Osteoblast (primary cell): Measurements from ENCODE around the gene TAPT1. TPM values are rescaled to one million over a fixed set of nuclear protein-coding genes. Genes with fewer than 3 reads are reported as not detected.

Experiments used
- DNase-seq: peaks from one replicate; pipeline ENCODE4 v3.0.0; 2011; ENCODE audit warnings: low spot score, mixed read lengths; ENCODE audit not compliant: insufficient read length; ENCODE audit errors: missing footprints
- H2AFZ ChIP-seq: 2 replicates; pipeline ENCODE4 v1.6.0; 2011; ENCODE audit warnings: mild to moderate bottlenecking, low read length
- H3K27ac ChIP-seq: 2 replicates; pipeline ENCODE4 v1.5.1; 2011; ENCODE audit warnings: mild to moderate bottlenecking, low read depth, low read length, moderate library complexity
- H3K27me3 ChIP-seq: 2 replicates; pipeline ENCODE4 v1.6.0; 2012; ENCODE audit warnings: mild to moderate bottlenecking, control low read depth, inconsistent platforms, low read length, moderate library complexity; ENCODE audit not compliant: insufficient read depth
- H3K36me3 ChIP-seq: 2 replicates; pipeline ENCODE4 v1.5.1; 2011; ENCODE audit warnings: mild to moderate bottlenecking, low read length, control low read depth, moderate library complexity; ENCODE audit not compliant: insufficient read depth
- H3K4me1 ChIP-seq: 2 replicates; pipeline ENCODE4 v1.5.1; 2011; ENCODE audit warnings: mild to moderate bottlenecking, low read length, control low read depth, moderate library complexity; ENCODE audit not compliant: insufficient read depth
- H3K4me2 ChIP-seq: 2 replicates; pipeline ENCODE4 v1.6.0; 2011; ENCODE audit warnings: mild to moderate bottlenecking, low read length; ENCODE audit not compliant: insufficient read depth
- H3K4me3 ChIP-seq: fragments of 200-600 bp; sonication (generic); 3 replicates; pipeline ENCODE4 v1.5.1; 2012; ENCODE audit warnings: mild to moderate bottlenecking, low read length, inconsistent platforms; ENCODE audit not compliant: insufficient read depth
- H3K79me2 ChIP-seq: 2 replicates; pipeline ENCODE4 v1.6.0; 2012; ENCODE audit warnings: mild to moderate bottlenecking, low read length, control low read depth, inconsistent platforms; ENCODE audit not compliant: insufficient read depth
- H3K9me3 ChIP-seq: 2 replicates; pipeline ENCODE4 v1.5.1; 2011; ENCODE audit warnings: low read depth, low read length, control low read depth
- H4K20me1 ChIP-seq: 2 replicates; pipeline ENCODE4 v1.6.0; 2012; ENCODE audit warnings: mild to moderate bottlenecking, low read length, control low read depth; ENCODE audit not compliant: insufficient read depth
- CTCF ChIP-seq: IDR thresholded peaks from 2 replicates; pipeline ENCODE4 v1.5.1; 2011; ENCODE audit warnings: mild to moderate bottlenecking, low read depth, low read length, moderate library complexity; ENCODE audit errors: extremely low read depth
- total RNA-seq: library from RNA; depleted of rRNA; stranded (reverse); fragments of >200 nt; gene quantifications from 2 replicates; pipeline ENCODE4 v1.2.3, GENCODE V29; 2012

TAPT1 gene
- total RNA-seq, 1 donor, result 19.5 TPM

GRCh38 chr4:16140231-16140878 is 85.9 kb downstream of the TAPT1 start:
- DNase-seq, result no peak
- no peak overlapping the region for H2AFZ ChIP-seq
- H3K36me3 ChIP-seq, result no peaks in the 10 kb centered on the region
- peaks cover 39% of the 10 kb centered on the region for H3K27me3 ChIP-seq
- H4K20me1 ChIP-seq, result no peaks in the 10 kb centered on the region
- H3K79me2 ChIP-seq, result no peaks in the 10 kb centered on the region
- peak overlapping the region; percentile 10 for H3K4me2 ChIP-seq
- no peaks in the 10 kb centered on the region for H3K9me3 ChIP-seq
- H3K4me1 ChIP-seq, result peaks cover 13% of the 10 kb centered on the region
- no peak overlapping the region for H3K4me3 ChIP-seq
- no peak for TF ChIP-seq CTCF
- no peak overlapping the region for H3K27ac ChIP-seq

- H3K36me3 ChIP-seq, result no peaks in the 10 kb centered on the region
- H3K27ac ChIP-seq, result no peak overlapping the region
- H3K79me2 ChIP-seq, result no peaks in the 10 kb centered on the region
- H4K20me1 ChIP-seq, result no peaks in the 10 kb centered on the region
- H3K4me3 ChIP-seq, result no peak overlapping the region
- DNase-seq, result no peak
- H3K27me3 ChIP-seq, result peaks cover 49% of the 10 kb centered on the region
- no peak overlapping the region for H2AFZ ChIP-seq
- H3K9me3 ChIP-seq, result no peaks in the 10 kb centered on the region
- TF ChIP-seq CTCF, result no peak
- peaks cover 13% of the 10 kb centered on the region for H3K4me1 ChIP-seq
- H3K4me2 ChIP-seq, result no peak overlapping the region
Measured at GRCh38 chr4:16139066-16139945, 87.0 kb downstream of the TAPT1 start.

GRCh38 chr4:16136827-16137226 is 89.4 kb downstream of the TAPT1 start:
- no peaks in the 10 kb centered on the region for H3K79me2 ChIP-seq
- no peak overlapping the region for H3K27ac ChIP-seq
- no peaks in the 10 kb centered on the region for H3K36me3 ChIP-seq
- H2AFZ ChIP-seq, result no peak overlapping the region
- no peaks in the 10 kb centered on the region for H3K9me3 ChIP-seq
- no peaks in the 10 kb centered on the region for H4K20me1 ChIP-seq
- DNase-seq, result no peak
- no peak for TF ChIP-seq CTCF
- H3K4me1 ChIP-seq, result peaks cover 13% of the 10 kb centered on the region
- H3K4me3 ChIP-seq, result no peak overlapping the region
- peaks cover 59% of the 10 kb centered on the region for H3K27me3 ChIP-seq
- no peak overlapping the region for H3K4me2 ChIP-seq

GRCh38 chr4:16136311-16136710 is 90.0 kb downstream of the TAPT1 start:
- Histone ChIP-seq H3K9me3 (no peaks in the 10 kb centered on the region), H3K27ac (no peak overlapping the region), H3K36me3 (no peaks in the 10 kb centered on the region), H3K79me2 (no peaks in the 10 kb centered on the region), H3K27me3 (peaks cover 59% of the 10 kb centered on the region), H3K4me1 (peaks cover 11% of the 10 kb centered on the region), H2AFZ (no peak overlapping the region), H3K4me3 (no peak overlapping the region), H4K20me1 (no peaks in the 10 kb centered on the region), H3K4me2 (no peak overlapping the region)
- no peak for DNase-seq
- no peak for TF ChIP-seq CTCF
